SK-N-SH (cell line): ENCODE measurements around the gene HOXC10. TPM values are rescaled to one million over a fixed set of nuclear protein-coding genes. Genes with fewer than 3 reads are reported as not detected.

Experiments
- CTCF ChIA-PET: fragments of 300-600, 350-600 bp; formaldehyde crosslinking; extraction: SDS; loops from one replicate; lab custom pipeline; 2021; lab: Yijun Ruan, JAX
- POLR2A ChIA-PET: fragments of 350-600 bp; sonication (Branson Sonifier 250); formaldehyde crosslinking; extraction: SDS; loops from one replicate; lab custom pipeline; 2020; ENCODE audit warnings: antibody characterized with exemption, inconsistent platforms; lab: Yijun Ruan, JAX
- DNase-seq: peaks from one replicate; pipeline ENCODE4 v3.0.0; 2012
- H2AFZ ChIP-seq: fragments of 200-600 bp; sonication (generic); 2 replicates; pipeline ENCODE4 v1.8.1; 2016; ENCODE audit warnings: antibody characterized with exemption, mild to moderate bottlenecking, low read depth
- H3F3A ChIP-seq: fragments of 200-600 bp; sonication (generic); replicated peaks from 2 replicates; pipeline ENCODE3; 2016; ENCODE audit warnings: antibody characterized with exemption, mild to moderate bottlenecking; ENCODE audit not compliant: insufficient read depth
- H3K27ac ChIP-seq, 2 experiments: fragments of 200-500 bp in 1 of 2; fragments of 200-600 bp in 1 of 2; sonication (Bioruptor generic) in 1 of 2; sonication (generic), shearing (Covaris generic) in 1 of 2; 2 replicates each; pipeline versions ENCODE4 v1.5.1 to v1.6.1; 2014 to 2016; ENCODE audit warnings: low read depth in 2 of 2, inconsistent platforms in 1 of 2, low read length in 1 of 2, mild to moderate bottlenecking in 1 of 2, mixed read lengths in 1 of 2
- H3K27me3 ChIP-seq: fragments of 200-600 bp; sonication (generic), shearing (Covaris generic); 2 replicates; pipeline ENCODE4 v1.6.1; 2016; ENCODE audit warnings: mixed run types; ENCODE audit not compliant: insufficient read depth
- H3K36me3 ChIP-seq, 2 experiments: fragments of 200-500 bp in 1 of 2; fragments of 200-600 bp in 1 of 2; sonication (Bioruptor generic) in 1 of 2; sonication (generic) in 1 of 2; replicated peaks in 1 of 2; 2 replicates each; pipeline versions ENCODE3 to v1.5.1; 2014 to 2016; ENCODE audit warnings: low read length in 1 of 2, mild to moderate bottlenecking in 1 of 2; ENCODE audit not compliant: insufficient read depth in 2 of 2, control insufficient read depth in 1 of 2
- H3K4me1 ChIP-seq, 2 experiments: fragments of 200-500 bp in 1 of 2; fragments of 200-600 bp in 1 of 2; sonication (Bioruptor generic) in 1 of 2; sonication (generic), shearing (Covaris generic) in 1 of 2; 2 replicates each; pipeline versions ENCODE4 v1.5.1 to v1.6.1; 2014 to 2016; ENCODE audit warnings: low read depth in 1 of 2, low read length in 1 of 2, mixed run types in 1 of 2; ENCODE audit not compliant: insufficient read depth in 2 of 2, control insufficient read depth in 1 of 2
- H3K4me2 ChIP-seq: fragments of 200-600 bp; sonication (generic), shearing (Covaris generic); 2 replicates; pipeline ENCODE4 v1.6.1; 2017; ENCODE audit warnings: mixed run types
- H3K4me3 ChIP-seq, 2 experiments: fragments of 200-500 bp in 1 of 2; fragments of 200-600 bp in 1 of 2; sonication (Bioruptor generic) in 1 of 2; sonication (generic), shearing (Covaris generic) in 1 of 2; 2 replicates each; pipeline versions ENCODE4 v1.5.1 to v1.8.1; 2014 to 2016; ENCODE audit warnings: low read depth in 2 of 2, inconsistent platforms in 1 of 2, low read length in 1 of 2, mild to moderate bottlenecking in 1 of 2, mixed read lengths in 1 of 2, moderate library complexity in 1 of 2
- H3K79me2 ChIP-seq: fragments of 200-600 bp; sonication (generic); 2 replicates; pipeline ENCODE4 v1.8.1; 2017; ENCODE audit warnings: mild to moderate bottlenecking; ENCODE audit not compliant: insufficient read depth
- H3K9ac ChIP-seq: fragments of 200-600 bp; sonication (generic); 2 replicates; pipeline ENCODE4 v1.6.1; 2017; ENCODE audit warnings: mixed run types
- H3K9me2 ChIP-seq: fragments of 200-600 bp; sonication (generic); 2 replicates; pipeline ENCODE4 v1.6.1; 2017; ENCODE audit warnings: mixed run types
- H3K9me3 ChIP-seq: fragments of 200-600 bp; sonication (generic); 2 replicates; pipeline ENCODE4 v1.6.1; 2017; ENCODE audit warnings: mixed run types, mild to moderate bottlenecking, moderate library complexity
- H4K20me1 ChIP-seq: fragments of 200-600 bp; sonication (generic); 2 replicates; pipeline ENCODE4 v1.6.1; 2017; ENCODE audit warnings: mild to moderate bottlenecking, mixed run types; ENCODE audit not compliant: insufficient read depth
- NRF1 ChIP-seq: IDR thresholded peaks from 2 replicates; pipeline ENCODE4 v1.6.1; 2012; ENCODE audit warnings: low read depth, mild to moderate bottlenecking, low read length
- SIN3A ChIP-seq: IDR thresholded peaks from 2 replicates; pipeline ENCODE4 v1.6.1; 2012; ENCODE audit warnings: low read depth, mild to moderate bottlenecking, low read length, moderate library complexity, borderline replicate concordance
- YY1 ChIP-seq: IDR thresholded peaks from 2 replicates; pipeline ENCODE4 v1.4.0; 2012; ENCODE audit warnings: low read depth, mild to moderate bottlenecking
- WGBS: methylation state at CpG from one replicate; pipeline ENCODE4 v1.1.6; 2017; ENCODE audit warnings: low lambda C conversion rate; 5-methylcytosine and 5-hydroxymethylcytosine counted together
- polyA plus RNA-seq, 3 experiments: library from polyadenylated mRNA; depleted of rRNA; stranded (reverse); fragments of >200 nt; gene quantifications; 2 replicates each; pipeline ENCODE4 v1.2.3, GENCODE V29; 2012
- TF ChIP-seq, protein P1 (sequence below): IDR thresholded peaks from 2 replicates; pipeline ENCODE4 v1.4.0; 2012; ENCODE audit warnings: low read depth, borderline replicate concordance
- TF ChIP-seq, protein P2 (sequence below): fragments of 150-350 bp; IDR thresholded peaks from 2 replicates; pipeline ENCODE4 v1.6.1; 2017; ENCODE audit warnings: antibody characterized with exemption, low read length, low read depth, borderline replicate concordance

The HOXC10 gene
- polyA plus RNA-seq, 1 of the 3 experiments (the other 2 are of a cell fraction), result 0.03 TPM

DNA sequence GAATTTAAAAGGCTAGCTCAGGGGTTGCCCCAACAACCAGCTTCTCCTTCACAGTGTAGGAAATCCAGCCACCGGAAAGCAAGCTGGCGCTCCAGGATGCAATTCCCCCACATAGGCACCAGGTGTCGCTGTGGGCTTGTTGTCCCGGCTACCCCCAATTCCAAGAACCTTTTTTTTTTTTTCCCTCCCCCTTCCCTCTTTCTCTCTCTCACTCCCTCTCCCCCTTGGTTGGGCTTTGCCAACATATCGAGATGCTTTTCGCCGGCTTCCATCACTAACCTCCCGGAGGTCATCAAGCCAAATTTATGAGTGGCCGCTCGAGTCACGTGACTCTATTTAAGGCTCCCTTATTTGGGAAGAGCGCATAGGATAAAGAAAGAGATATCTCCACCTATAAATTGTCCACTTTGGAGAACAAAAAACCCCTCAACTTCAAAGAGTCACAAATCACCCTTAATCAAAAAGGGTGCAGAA is 47.7 kb downstream of the HOXC10 start, which contains the start of gene HOXC5 (continued):
- TF ChIP-seq, protein P1, sequence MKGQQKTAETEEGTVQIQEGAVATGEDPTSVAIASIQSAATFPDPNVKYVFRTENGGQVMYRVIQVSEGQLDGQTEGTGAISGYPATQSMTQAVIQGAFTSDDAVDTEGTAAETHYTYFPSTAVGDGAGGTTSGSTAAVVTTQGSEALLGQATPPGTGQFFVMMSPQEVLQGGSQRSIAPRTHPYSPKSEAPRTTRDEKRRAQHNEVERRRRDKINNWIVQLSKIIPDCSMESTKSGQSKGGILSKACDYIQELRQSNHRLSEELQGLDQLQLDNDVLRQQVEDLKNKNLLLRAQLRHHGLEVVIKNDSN, result peak; percentile 90

DNA sequence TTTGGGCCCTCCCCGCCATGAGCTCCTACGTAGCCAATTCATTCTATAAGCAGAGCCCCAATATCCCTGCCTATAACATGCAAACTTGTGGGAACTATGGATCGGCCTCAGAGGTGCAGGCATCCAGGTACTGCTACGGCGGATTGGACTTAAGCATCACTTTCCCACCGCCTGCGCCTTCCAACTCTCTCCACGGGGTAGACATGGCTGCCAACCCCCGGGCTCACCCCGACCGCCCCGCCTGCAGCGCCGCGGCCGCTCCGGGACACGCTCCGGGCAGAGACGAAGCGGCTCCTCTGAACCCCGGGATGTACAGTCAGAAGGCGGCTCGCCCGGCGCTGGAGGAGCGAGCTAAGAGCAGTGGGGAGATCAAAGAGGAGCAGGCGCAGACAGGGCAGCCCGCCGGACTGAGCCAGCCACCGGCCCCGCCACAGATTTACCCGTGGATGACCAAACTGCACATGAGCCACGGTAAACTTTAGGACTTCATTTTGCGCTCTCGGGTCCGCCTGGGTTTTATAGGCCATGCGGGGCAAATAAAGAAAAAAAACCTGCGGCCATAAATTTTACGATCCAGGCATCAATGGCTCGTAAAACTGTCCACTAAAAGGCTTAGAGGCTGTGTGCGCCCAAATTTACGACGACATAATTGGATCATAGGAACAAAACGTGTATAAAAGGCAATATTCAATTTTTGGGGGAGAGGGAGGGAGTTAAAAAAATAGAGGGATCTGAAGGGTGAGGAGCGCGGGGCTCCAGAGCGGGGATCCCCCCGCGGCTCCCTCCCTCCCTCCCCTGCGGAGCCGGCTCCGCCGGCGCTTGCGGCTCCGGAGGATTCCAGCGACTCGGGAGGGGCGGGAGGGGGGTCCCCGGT is 48.4 kb downstream of the HOXC10 start:
- peak overlapping the region; percentile 81 for H2AFZ ChIP-seq
- H3K4me1 ChIP-seq, result peaks cover 0 to 44% of the 10 kb centered on the region in 2 experiments; a peak in 1 of 4 replicates
- H3K9ac ChIP-seq, result peak overlapping the region; percentile 55; the same call in 1 of the 2 replicates
- CTCF ChIA-PET, result interaction anchor here (0.7 to 23.2 kb wide), 34 partner anchors 8 to 355 kb away, joined by 3 to 548 read pairs (median 6); partner anchors contain the start of genes HOXC10, HOXC4, HOXC8 and HOXC9
- H3K4me2 ChIP-seq, result peak overlapping the region; percentile 74
- H3K27me3 ChIP-seq, result no peaks in the 10 kb centered on the region
- peaks cover 8% of the 10 kb centered on the region for H3F3A ChIP-seq
- H3K36me3 ChIP-seq, result no peaks in the 10 kb centered on the region
- H3K9me3 ChIP-seq, result no peaks in the 10 kb centered on the region
- H3K4me3 ChIP-seq, result peak overlapping the region; percentile 52 to 60
- no peaks in the 10 kb centered on the region for H3K79me2 ChIP-seq
- no peaks in the 10 kb centered on the region for H4K20me1 ChIP-seq
- H3K27ac ChIP-seq, result peak overlapping the region in 1 of 2 experiments; percentile 93; a peak in 3 of 4 replicates
- TF ChIP-seq NRF1, result peak; percentile 25; the same call in 1 of the 2 replicates
- TF ChIP-seq, protein P2, sequence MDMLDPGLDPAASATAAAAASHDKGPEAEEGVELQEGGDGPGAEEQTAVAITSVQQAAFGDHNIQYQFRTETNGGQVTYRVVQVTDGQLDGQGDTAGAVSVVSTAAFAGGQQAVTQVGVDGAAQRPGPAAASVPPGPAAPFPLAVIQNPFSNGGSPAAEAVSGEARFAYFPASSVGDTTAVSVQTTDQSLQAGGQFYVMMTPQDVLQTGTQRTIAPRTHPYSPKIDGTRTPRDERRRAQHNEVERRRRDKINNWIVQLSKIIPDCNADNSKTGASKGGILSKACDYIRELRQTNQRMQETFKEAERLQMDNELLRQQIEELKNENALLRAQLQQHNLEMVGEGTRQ, result no peak
- peak; percentile 84 for TF ChIP-seq YY1
- TF ChIP-seq, all 33 proteins: peak for 2
- peak; percentile 84 for DNase-seq
- 9% methylated on average over 42 of the region's 61 CpGs for WGBS
- H3K9me2 ChIP-seq, result no peaks in the 10 kb centered on the region
- POLR2A ChIA-PET, result interaction anchor here (0.5 to 2.2 kb wide), 11 partner anchors 16 to 247 kb away, joined by 3 to 18 read pairs (median 4); partner anchors contain the start of genes CBX5, HNRNPA1 and HOXC4

DNA sequence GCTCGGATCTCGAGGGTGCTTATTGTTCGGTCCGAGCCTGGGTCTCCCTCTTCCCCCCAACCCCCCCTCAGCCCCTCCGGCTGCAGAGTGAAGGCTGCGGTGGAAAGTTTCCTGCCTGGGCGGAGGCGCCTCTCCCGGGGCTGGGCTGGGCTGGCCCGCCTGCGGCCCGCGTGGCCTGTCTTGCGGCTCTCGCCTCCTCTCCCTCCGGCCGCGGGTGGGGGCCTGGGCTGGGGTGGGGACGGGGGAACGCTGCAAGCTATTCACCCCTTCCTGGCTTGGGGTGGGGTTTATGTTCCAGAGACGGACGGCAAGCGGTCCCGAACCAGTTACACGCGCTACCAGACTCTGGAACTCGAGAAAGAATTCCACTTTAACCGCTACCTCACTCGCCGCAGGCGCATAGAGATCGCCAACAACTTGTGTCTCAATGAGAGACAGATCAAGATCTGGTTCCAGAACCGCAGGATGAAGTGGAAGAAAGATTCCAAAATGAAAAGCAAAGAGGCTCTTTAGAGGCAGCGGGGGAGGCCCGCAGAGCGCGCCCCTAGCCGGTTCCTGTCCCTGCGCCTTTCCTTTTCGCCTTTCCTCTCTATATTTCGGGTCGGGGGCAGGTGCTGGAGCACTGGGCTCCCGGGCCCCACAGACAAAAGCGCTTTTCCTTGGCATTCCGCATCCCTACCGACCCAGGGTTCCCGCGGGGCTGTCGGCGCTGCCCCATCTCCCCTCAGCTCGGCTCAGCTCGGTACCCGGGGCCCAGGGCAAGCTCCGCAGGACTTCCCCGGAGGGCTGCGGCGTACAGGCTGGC is 49.2 kb downstream of the HOXC10 start:
- H3K79me2 ChIP-seq, result no peaks in the 10 kb centered on the region
- CTCF ChIA-PET, result interaction anchor here (0.8 to 23.2 kb wide), 11 partner anchors 10 to 336 kb away, joined by 3 to 548 read pairs (median 42); partner anchors contain the start of genes HOXC10, HOXC4, HOXC8 and SMUG1
- 83% methylated on average over 40 of the region's 57 CpGs for WGBS
- H3K4me1 ChIP-seq, result peaks cover 0 to 50% of the 10 kb centered on the region in 2 experiments; a peak in 1 of 4 replicates
- DNase-seq, result peak; percentile 83
- no peaks in the 10 kb centered on the region for H3K36me3 ChIP-seq
- peak overlapping the region; percentile 52 to 60; a peak in 3 of 4 replicates for H3K4me3 ChIP-seq
- no peaks in the 10 kb centered on the region for H3K27me3 ChIP-seq
- H3K9me2 ChIP-seq, result no peaks in the 10 kb centered on the region
- H3F3A ChIP-seq, result peaks cover 8% of the 10 kb centered on the region
- POLR2A ChIA-PET, result interaction anchor here (3.4 kb wide), 1 partner anchor 19 kb away, joined by 25 read pairs; the partner anchor contains the start of gene HOXC4
- H3K9me3 ChIP-seq, result no peaks in the 10 kb centered on the region
- peak overlapping the region; percentile 81; the same call in 1 of the 2 replicates for H2AFZ ChIP-seq
- TF ChIP-seq, protein P2, result no peak
- 0 out of 2 replicates have a peak, but pooled peaks have one; percentile 20 for TF ChIP-seq SIN3A
- H3K4me2 ChIP-seq, result peak overlapping the region; percentile 74
- H3K9ac ChIP-seq, result peak overlapping the region; percentile 55; the same call in 1 of the 2 replicates
- no peaks in the 10 kb centered on the region for H4K20me1 ChIP-seq
- peak overlapping the region in 1 of 2 experiments; percentile 93; a peak in 1 of 4 replicates for H3K27ac ChIP-seq
